Fibroblast of lung (primary cell): ENCODE measurements around the gene PPP1R12C. TPM values are rescaled to one million over a fixed set of nuclear protein-coding genes. Genes with fewer than 3 reads are reported as not detected.

Experiments used
- DNase-seq, 2 donors: peaks; one replicate each; pipeline versions ENCODE4 v3.0.0 to v3.0.0-alpha.2; 2010; ENCODE audit warnings: low read depth in 2 of 2
- H2AFZ ChIP-seq: 2 replicates; pipeline ENCODE4 v1.5.1; 2012; ENCODE audit warnings: low read length, control low read depth, inconsistent platforms
- H3K27ac ChIP-seq: 2 replicates; pipeline ENCODE4 v1.5.1; 2011; ENCODE audit warnings: low read length, control low read depth; ENCODE audit not compliant: insufficient read depth
- H3K27me3 ChIP-seq: 2 replicates; pipeline ENCODE4 v1.5.1; 2011; ENCODE audit warnings: mild to moderate bottlenecking, low read length; ENCODE audit not compliant: control insufficient read depth, insufficient read depth
- H3K36me3 ChIP-seq: 2 replicates; pipeline ENCODE4 v1.5.1; 2011; ENCODE audit warnings: low read length; ENCODE audit not compliant: control insufficient read depth, insufficient read depth
- H3K4me1 ChIP-seq: 2 replicates; pipeline ENCODE4 v1.5.1; 2011; ENCODE audit warnings: low read length; ENCODE audit not compliant: control insufficient read depth, insufficient read depth; ENCODE audit errors: extremely low read depth
- H3K4me2 ChIP-seq: 2 replicates; pipeline ENCODE4 v1.5.1; 2011; ENCODE audit warnings: low read length, control low read depth; ENCODE audit not compliant: insufficient read depth; ENCODE audit errors: extremely low read depth
- H3K4me3 ChIP-seq, 4 experiments: fragments of 200-600 bp in 1 of 4; sonication (generic) in 1 of 4; replicated peaks in 1 of 4; 2 replicates each; pipeline ENCODE4 v1.5.1; 2011 to 2016; ENCODE audit warnings: low read length in 4 of 4, low read depth in 3 of 4, mild to moderate bottlenecking in 3 of 4, control low read depth in 2 of 4, inconsistent platforms in 1 of 4, mixed read lengths in 1 of 4; ENCODE audit not compliant: insufficient read depth in 1 of 4; ENCODE audit errors: control extremely low read depth in 1 of 4
- H3K79me2 ChIP-seq: 2 replicates; pipeline ENCODE4 v1.5.1; 2012; ENCODE audit warnings: mild to moderate bottlenecking, low read length, inconsistent platforms; ENCODE audit not compliant: control insufficient read depth, insufficient read depth
- H3K9ac ChIP-seq: 2 replicates; pipeline ENCODE4 v1.5.1; 2011; ENCODE audit warnings: mild to moderate bottlenecking, low read length, control low read depth; ENCODE audit not compliant: insufficient read depth
- H3K9me3 ChIP-seq: 2 replicates; pipeline ENCODE4 v1.5.1; 2012; ENCODE audit warnings: low read depth, low read length; ENCODE audit not compliant: control insufficient read depth, insufficient read depth
- H4K20me1 ChIP-seq: 2 replicates; pipeline ENCODE4 v1.5.1; 2011; ENCODE audit warnings: low read length; ENCODE audit not compliant: control insufficient read depth, insufficient read depth; ENCODE audit errors: extremely low read depth
- CTCF ChIP-seq, 2 donors: IDR thresholded peaks in 1 of 2; conservative IDR thresholded peaks in 1 of 2; 1 replicate in 1 of 2; 2 replicates in 1 of 2; pipeline ENCODE4 v1.5.1; 2011 to 2012; ENCODE audit warnings: low read length in 2 of 2, control low read depth in 1 of 2, inconsistent platforms in 1 of 2, low read depth in 1 of 2, mild to moderate bottlenecking in 1 of 2
- EZH2 ChIP-seq: IDR thresholded peaks from 2 replicates; pipeline ENCODE4 v1.5.1; 2012; ENCODE audit warnings: low read length, control low read depth, mild to moderate bottlenecking; ENCODE audit errors: missing control alignments
- polyA plus RNA-seq, 2 donors: library from polyadenylated mRNA; depleted of rRNA in 1 of 2; stranded (reverse) in 1 of 2; unstranded in 1 of 2; fragments of >200 nt; gene quantifications; 2 replicates each; pipeline ENCODE4 v1.2.1, GENCODE V29; 2011 to 2012; ENCODE audit warnings: missing spikeins in 1 of 2
- total RNA-seq: library from RNA; depleted of rRNA; stranded (reverse); fragments of >200 nt; gene quantifications from 2 replicates; pipeline ENCODE4 v1.2.1, GENCODE V29; 2014

The PPP1R12C gene
- total and polyA plus RNA-seq, 2 donors (not counting 1 experiment from before 2014, with no cell fraction given), result 26.0 to 32.9 TPM

- no peak for TF ChIP-seq EZH2
- TF ChIP-seq CTCF (conservative IDR thresholded peaks at IDR 0.05 in 1 of 2, IDR thresholded peaks at IDR 0.05 in 1 of 2; ENCODE audit: low read depth in 1 of 2, low read length in 2 of 2), result no peak
- DNase-seq, result peak in 1 of 2 donors; percentile 54
- peak overlapping the region; percentile 83 for H3K27ac ChIP-seq
Measured at GRCh38 chr19:55118401-55118991, 1.1 kb upstream of the PPP1R12C start.

DNA sequence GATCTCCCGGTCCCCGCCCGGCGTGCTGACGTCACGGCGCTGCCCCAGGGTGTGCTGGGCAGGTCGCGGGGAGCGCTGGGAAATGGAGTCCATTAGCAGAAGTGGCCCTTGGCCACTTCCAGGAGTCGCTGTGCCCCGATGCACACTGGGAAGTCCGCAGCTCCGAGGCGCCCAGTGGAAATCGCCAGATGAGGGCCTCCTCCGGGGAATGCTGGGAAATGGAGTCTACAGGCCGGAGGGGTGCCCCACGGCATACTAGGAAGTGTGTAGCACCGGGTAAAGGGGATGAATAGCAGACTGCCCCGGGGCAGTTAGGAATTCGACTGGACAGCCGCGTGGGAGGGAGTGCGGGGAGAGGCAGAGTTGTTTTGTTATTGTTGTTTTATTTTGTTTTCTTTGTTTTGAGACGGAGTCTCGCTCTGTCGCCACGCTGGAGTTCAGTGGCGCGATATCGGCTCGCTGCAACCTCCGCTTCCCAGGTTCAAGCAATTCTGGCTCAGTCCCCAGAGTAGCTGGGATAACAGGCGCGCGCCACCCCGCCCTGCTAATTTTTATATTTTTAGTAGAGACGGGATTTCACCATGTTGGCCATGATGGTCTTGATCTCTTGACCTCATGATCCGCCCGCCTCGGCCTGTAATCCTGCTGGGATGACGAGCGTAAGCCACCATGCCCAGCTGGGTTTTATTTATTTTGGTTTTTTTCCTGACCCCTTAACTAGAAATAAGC is 390 bp upstream of the PPP1R12C start:
- no peaks in the 10 kb centered on the region for H3K36me3 ChIP-seq
- H3K4me2 ChIP-seq, result peak overlapping the region; percentile 77
- H3K79me2 ChIP-seq, result peaks cover 42% of the 10 kb centered on the region
- H3K4me1 ChIP-seq, result peaks cover 18% of the 10 kb centered on the region
- TF ChIP-seq CTCF (conservative IDR thresholded peaks at IDR 0.05 in 1 of 2, IDR thresholded peaks at IDR 0.05 in 1 of 2; ENCODE audit: low read depth in 1 of 2, low read length in 2 of 2) (no peak), EZH2 (no peak)
- no peaks in the 10 kb centered on the region for H4K20me1 ChIP-seq
- H3K27ac ChIP-seq, result peak overlapping the region; percentile 83
- peak overlapping the region; percentile 68 for H3K9ac ChIP-seq
- H3K27me3 ChIP-seq, result no peaks in the 10 kb centered on the region
- DNase-seq, result peak; percentile 99
- H2AFZ ChIP-seq, result peak overlapping the region; percentile 71
- no peaks in the 10 kb centered on the region for H3K9me3 ChIP-seq
- peak overlapping the region; percentile 50 to 76 (median 61) for H3K4me3 ChIP-seq

More at GRCh38 chr19:55118401-55118991, 1.1 kb upstream of the PPP1R12C start:
- H2AFZ ChIP-seq, result no peak overlapping the region
- H4K20me1 ChIP-seq, result no peaks in the 10 kb centered on the region
- H3K4me1 ChIP-seq, result peaks cover 12% of the 10 kb centered on the region
- H3K9ac ChIP-seq, result no peak overlapping the region
- no peaks in the 10 kb centered on the region for H3K9me3 ChIP-seq
- peak overlapping the region; percentile 77 for H3K4me2 ChIP-seq
- peaks cover 36% of the 10 kb centered on the region for H3K79me2 ChIP-seq
- H3K36me3 ChIP-seq, result no peaks in the 10 kb centered on the region
- H3K27me3 ChIP-seq, result peaks cover 4% of the 10 kb centered on the region
- peak overlapping the region; percentile 50 to 76 (median 61) for H3K4me3 ChIP-seq

- peak overlapping the region; percentile 91 for H3K9ac ChIP-seq
- peak overlapping the region; percentile 60 to 93 (median 80) for H3K4me3 ChIP-seq
- TF ChIP-seq EZH2, result no peak
- TF ChIP-seq CTCF (conservative IDR thresholded peaks at IDR 0.05 in 1 of 2, IDR thresholded peaks at IDR 0.05 in 1 of 2; ENCODE audit: low read depth in 1 of 2, low read length in 2 of 2), result no peak
- peak; percentile 60 to 63 for DNase-seq
- H2AFZ ChIP-seq, result no peak overlapping the region
- H3K4me1 ChIP-seq, result peaks cover 19% of the 10 kb centered on the region
- H3K36me3 ChIP-seq, result peaks cover 4% of the 10 kb centered on the region
- H3K79me2 ChIP-seq, result peaks cover 55% of the 10 kb centered on the region
- H3K27ac ChIP-seq, result peak overlapping the region; percentile 78
- H3K4me2 ChIP-seq, result peak overlapping the region; percentile 94
- no peaks in the 10 kb centered on the region for H4K20me1 ChIP-seq
- H3K27me3 ChIP-seq, result no peaks in the 10 kb centered on the region
- H3K9me3 ChIP-seq, result no peaks in the 10 kb centered on the region
Measured at GRCh38 chr19:55116232-55116858, 1.1 kb downstream of the PPP1R12C start.
